HG03045 (cell line): ENCODE results near the gene TMEM11.
A peak's percentile ranks its signal among the peaks of the same experiment; 100 is the strongest.

Source experiments
- ATAC-seq: cut with Tn5 transposase; IDR thresholded peaks from one replicate; pipeline ENCODE4 v1.9.1; 2021; ENCODE audit warnings: mild to moderate bottlenecking, moderate library complexity; ENCODE audit not compliant: unreplicated experiment

Gene TMEM11

DNA sequence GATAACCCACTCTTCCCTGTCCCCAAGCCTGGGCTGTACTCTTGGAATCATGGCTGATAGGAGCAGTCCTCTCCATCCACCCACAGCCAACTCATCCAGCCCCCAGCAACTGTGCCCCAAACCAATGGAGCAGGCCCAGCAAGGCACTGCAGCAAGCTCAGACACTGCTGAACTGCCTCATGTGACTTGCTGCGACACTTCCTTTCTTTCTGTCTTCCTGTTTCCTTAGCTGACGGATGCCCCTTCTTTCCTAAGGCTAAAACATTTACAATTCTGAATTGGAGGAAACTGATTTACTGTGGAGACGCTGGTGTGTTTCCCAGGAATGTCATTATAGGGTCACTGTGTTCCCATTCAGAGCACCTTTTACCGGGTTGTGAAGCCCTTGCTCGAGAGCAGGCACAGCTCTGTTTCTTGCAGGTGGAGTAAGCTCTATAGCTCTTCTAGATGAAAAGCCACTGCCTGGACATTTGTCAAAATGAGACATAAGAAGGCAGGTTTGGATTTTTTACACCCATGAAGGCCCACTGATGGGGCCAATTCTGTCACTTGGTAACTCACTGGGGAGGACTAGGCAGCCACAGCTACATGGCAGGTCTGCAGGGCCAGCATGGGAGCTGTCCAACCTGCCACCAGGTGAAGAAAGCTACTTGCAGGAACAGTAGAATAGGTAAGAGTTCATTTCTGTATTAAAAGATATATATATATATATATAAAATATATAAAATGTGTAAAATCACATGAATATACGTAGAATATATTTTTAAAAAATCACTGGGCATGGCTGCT is 27.4 kb downstream of the TMEM11 start:
- ATAC-seq: no peak

DNA sequence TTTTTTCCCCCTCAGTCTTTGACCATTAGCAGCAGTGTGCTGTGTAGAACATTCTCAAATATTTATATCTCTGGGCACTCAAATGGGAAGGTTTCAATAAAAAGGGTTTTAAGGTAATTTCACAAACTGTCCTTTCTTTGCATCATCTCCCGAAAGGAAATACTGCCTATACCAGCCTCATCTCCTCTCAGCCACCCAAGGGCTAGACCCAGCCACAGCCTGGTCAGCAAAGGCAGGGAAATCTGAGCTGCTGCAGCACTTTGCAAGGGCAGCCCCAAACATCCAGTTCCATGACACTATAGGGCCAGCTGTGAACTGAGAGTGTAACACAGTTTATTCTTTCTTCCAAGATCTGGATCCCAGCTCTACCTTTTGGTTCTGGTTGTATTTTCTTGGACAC is 28.9 kb downstream of the TMEM11 start:
- no peak for ATAC-seq

DNA sequence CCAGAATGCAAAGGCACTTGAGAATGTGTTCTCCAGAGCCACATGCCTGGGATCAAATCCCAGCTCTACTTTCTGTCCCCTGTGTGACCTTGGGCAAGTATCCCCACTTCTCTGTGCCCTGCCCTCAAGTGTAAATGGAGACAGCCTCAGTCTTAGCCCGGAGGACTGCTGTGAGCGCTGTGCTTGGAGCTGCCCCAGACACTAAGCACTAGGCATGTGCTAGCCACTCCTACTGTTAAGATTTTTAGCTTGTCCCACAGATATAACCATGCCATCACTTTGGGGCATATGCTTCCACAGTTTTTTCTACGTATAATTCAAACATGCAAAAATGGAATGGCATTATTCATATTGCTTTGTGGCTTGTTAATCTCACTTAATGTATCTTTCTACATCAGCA is 29.4 kb downstream of the TMEM11 start:
- ATAC-seq: no peak

DNA sequence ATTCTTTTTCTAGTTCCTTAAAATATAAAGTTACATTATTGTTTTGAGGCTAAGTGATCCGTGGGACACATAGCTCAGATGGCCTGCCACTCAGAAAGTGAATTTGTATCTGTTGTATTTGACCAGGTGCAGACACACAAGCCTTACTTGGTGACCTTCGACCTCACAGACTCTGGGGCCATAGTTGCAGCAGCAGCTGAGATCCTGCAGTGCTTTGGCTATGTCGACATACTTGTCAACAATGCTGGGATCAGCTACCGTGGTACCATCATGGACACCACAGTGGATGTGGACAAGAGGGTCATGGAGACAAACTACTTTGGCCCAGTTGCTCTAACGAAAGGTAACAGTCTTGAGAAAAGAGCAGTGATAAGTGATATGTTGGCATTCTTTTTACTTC is 30.5 kb downstream of the TMEM11 start:
- no peak for ATAC-seq

DNA sequence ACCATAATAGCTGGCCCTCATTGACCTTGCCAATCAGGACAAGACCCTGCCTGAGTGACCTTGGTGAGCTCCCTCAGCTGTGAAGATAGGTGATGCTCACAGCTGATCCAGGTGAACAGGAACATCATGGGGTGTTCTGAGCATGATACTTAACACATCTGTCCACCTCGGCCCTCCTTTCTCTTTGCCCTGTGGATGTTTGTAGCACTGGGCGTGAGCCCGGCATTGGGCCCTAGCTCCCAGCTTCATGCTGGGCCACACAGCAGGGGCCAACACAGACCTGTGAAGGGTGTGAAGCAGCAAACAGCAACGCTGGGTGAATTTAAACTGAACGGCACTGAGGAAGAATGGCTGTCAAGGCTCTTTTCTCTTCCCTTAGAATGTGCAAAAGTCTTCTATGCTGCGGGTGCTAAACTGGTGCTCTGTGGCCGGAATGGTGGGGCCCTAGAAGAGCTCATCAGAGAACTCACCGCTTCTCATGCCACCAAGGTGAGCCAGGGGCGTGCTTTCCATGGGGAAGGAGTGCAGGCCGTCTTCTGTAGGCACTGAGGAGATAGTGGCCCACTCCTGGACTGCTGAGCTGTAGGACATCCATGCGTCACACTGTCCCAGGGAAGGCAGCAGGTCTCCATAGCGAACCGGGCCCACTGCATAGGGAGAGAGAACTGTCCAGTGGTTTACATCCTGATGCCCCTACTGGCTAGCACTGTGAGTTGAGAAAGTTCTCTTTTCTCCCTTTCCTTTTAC is 35.9 kb downstream of the TMEM11 start:
- no peak for ATAC-seq

DNA sequence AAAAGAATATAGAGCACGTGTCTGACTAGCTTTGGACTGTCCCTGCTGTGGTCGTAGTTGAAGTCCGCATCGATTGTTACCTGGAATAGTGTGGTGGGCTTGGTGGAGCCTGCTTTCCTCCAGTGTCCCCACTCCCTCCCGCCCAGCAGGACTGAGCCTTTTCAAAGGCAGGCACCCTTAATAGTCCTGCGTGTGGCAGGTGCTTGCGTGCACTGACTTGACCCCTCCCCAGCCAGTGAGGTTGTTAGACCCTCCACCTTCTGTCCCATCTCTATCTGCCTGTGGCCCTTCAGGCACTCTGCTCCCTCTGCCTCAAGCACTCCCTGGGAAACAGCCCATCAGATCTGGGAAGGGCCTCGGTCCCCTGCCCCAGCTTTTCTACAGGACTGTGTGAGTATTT is 36.6 kb downstream of the TMEM11 start:
- no peak for ATAC-seq

DNA sequence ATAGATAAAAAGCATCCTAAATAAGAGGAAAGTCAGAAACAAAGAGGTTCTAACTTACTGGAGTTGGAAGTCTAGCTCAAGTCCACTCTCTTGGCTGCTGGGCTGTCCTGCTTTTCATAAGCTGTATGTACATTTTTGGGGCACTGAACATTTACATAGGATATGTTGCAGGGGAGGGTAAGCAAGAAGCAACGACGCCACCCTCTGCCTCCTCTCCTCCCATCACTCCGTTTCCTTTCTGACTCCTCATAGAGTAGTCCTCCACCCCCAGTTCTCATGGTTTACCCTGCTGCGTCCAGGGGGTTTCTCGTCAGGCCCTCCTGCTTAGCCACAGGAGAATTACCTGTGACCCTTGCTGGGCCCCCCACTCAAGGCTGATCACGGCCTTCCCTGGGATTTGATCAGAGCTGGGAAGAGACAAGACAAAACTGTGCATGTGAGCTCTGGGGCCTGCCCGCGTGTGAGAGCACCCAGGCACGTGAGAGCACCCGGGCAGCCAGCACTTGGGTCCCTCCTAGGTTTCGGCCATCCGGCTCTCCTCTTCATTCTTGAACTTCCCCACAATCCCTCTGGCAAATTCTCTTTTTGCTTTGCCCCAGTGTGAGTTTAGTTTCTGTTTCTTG is 37.1 kb downstream of the TMEM11 start:
- ATAC-seq: no peak

DNA sequence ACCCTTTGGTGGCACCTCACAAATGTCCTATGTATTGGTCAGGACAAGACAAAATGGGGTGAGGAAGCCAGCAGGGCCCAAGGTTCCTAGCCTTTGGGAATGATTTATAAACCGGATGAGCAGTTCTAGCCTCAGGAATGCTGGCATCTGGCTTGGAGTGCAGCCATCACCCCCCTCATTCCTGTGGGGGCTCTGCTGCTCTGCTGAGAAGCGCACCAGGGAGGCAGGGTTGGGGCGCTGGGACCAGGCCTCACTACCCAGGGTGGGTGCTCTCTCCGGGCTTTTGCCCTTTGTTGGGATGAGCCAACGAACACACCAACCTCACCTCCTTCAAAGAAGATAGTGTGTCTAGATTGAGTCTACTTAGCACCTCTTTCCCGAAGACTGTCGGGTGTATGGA is 39.2 kb downstream of the TMEM11 start:
- no peak for ATAC-seq

DNA sequence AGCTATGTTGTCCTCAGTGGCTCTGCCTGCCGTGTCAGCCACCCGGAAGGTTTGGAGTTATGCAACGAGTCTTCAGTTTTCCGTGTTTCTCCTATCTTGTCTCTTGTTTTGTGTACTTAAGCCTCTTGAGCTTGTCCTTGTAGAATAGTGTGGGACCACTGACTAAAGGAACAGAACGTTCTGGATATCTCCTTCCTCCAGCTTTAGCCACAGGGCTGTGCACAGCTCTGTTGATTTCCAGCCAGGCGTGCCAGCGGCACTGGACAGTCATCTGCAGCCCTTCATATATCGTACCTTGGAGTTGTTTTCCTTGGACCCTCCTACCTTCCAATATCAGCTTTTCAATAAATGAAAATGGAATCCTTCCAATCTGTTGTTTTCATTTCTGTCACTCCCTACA is 39.8 kb downstream of the TMEM11 start:
- no peak for ATAC-seq

DNA sequence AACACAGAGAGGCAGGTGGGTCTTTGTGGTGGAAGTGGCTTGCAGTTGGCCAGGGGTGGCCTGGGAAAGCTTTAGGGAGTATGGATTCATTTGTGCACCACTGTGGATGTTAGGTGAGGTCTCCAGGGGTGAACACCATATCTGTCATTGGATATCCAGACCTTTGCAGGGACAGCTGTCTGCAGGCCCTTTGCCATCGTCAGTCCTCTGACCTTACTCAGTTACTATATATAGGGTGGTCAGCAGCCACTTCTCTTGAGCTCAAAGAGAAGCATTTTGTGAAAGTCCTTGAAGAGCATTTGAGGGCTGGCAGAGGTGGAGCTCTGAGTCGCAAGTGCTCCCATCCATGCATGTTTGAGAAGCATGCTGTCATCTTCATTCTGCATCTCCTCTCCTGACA is 40.4 kb downstream of the TMEM11 start:
- ATAC-seq: no peak

DNA sequence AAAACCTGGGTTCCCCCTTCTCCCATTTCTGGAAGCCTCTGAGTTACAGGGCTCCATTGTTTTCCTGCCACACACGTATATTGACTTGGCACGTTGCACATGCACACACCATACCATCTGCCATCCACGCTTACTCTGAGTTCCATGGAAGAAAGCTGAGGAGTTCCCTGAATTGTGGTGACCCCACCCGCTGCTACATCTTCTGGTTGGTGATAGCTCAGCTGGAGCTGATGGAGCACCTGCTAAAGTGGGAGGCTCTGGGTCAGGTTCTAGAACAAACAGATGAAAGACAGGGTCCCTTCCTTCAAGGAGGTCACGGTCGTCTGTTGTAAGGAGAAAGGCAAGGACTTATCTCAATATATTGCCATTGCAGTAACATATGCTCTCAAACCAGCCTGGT is 41.1 kb downstream of the TMEM11 start:
- ATAC-seq: no peak

DNA sequence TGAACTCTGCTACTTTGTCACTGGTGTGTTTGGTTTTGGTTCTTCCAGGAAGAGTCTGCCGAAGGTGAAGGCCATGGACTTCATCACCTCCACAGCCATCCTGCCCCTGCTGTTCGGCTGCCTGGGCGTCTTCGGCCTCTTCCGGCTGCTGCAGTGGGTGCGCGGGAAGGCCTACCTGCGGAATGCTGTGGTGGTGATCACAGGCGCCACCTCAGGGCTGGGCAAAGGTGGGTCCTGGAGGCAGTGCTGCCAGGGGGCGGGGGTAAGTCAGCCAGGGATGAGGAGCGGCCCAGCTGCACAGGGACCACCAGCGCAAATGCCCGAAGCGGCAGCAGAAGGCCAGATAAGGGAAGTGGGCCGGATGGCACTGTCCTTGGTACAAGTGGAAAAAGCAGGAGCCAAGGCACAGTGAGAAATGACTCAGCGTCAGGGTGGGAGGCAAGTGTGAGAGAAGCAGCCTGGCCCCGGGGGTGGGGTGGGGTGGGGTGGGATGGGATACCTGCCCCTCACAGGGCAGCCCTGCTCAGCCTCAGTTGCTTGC is 41.9 kb downstream of the TMEM11 start:
- no peak for ATAC-seq

DNA sequence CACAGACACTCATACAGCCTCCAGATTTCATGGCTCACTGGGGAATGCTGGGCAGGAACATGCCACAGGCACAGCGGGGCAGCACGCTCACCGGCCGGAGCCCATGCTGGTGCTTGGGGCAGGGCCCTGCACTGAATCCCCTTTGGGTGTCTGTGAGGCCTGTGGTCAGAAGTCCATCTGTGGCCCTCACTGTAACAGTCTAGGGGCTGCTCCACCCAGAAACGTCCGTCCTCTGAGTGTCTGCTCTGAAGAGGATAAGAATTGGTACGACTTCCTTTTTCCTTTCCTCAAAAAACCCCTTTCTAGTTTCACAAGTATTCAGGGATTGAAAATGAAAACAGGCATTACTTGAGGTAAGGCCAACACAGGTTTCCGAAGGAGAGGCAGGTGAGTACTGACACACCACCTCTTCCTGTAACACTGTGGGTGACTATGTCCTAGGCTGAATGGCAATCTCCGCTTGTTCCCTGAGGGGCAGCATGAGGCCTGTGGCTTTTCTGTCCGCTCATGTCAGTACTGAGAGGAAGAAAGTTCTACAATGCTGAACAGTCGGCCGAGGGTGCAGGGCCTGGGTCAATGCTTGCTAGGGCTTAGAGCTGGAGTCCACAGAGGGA is 42.5 kb downstream of the TMEM11 start:
- peak; percentile 67 for ATAC-seq

DNA sequence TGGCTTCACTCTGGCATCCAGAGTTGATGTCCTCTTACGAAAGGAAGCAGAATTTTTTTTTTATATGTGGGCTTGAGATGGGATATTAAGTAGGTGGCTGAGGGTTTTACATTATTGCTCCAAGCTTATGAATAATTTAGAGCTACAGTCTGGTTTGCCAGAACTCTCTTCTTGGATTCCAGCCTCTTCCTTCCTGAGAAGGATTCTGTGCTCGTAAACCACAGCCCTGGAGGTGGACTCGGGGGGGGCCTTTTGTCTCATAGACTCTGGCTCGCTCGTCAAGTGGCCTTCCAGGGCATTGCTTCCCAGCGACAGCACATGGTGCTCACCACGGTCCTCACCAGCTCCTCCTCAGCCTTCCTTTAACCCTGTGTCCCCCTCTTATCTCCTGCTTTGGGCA is 43.2 kb downstream of the TMEM11 start:
- ATAC-seq: no peak

DNA sequence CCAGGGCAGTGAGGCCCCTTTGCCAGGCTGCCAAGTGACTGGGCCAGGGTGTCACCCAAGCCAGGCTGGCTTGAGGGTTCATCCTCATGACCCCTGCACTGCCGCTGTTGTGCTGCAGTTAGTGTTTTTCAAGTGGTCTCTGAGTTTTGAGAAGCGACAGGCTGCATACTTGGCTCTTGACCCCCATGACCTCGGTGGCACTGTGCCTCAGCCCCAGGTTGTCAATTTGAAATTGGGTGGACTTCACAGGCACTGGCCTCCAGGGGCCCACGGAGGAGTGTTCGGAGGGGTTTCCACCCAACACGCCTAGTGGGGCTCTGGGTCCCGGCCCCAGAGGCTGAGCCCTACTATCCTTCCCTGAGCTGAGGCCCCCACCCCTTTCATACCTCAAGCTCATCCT is 44.5 kb downstream of the TMEM11 start:
- no peak for ATAC-seq

DNA sequence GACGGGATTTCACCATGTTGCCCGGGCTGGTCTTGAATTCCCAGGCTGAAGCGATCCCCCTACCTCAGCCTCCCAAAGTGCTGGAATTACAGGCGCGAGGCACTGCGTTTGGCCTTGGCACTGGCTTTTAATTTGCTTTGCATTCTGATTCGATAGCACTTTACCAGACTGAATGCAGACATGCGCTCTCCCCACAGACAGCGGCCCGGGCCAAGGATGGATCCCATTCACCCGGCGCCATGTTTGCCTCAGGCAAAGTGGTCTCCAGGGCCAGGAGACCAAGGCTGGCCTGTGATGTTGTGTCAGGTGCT is 45.5 kb downstream of the TMEM11 start:
- no peak for ATAC-seq

DNA sequence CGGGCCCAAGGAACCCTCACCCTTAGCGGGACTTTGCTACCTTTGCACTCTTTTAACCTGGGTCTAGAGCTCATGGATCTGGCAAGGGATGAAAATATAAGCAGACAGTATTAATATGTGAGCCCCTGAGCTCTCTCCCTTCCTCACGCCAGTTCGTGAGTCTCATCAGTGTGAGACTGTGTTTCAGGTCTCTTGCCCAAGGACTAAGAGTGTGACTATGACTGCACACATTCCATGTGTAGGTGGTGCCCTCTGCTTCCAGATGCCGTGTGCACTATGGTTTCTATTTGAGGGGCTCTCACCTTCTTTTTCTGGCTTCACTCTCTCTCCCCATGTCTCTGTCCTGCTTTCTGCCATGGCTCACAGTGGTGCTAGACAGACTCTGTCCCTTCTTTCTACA is 46.7 kb downstream of the TMEM11 start:
- ATAC-seq: no peak

DNA sequence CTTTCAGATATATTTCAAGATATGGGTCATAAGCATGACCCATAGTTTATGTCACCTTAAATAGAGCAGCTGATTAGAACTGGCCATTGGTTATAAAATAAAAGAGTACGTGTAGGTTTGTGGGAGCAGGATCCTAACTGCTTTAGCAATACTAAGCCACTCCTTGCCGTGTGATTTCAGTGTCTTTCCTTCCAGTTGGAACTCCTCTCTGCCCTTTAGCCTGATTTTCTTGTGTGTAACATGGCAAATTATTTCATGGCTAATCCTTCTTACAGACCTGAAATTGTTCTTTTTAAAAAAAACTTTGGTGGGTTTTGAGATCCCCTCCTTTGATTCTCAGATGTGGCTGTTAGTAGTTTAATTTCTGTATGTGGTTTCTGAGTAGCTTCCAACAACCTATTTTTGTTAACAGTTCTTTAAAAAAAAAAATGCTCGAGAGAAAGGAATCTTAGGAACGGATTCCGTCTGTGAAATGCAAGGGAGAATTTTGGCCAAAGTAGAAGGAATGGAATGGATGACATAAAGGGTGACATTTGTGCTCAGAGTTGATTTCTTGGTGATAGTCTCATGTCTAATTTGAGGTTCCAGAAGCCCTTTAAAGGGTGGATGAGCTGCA is 47.3 kb downstream of the TMEM11 start:
- no peak for ATAC-seq

DNA sequence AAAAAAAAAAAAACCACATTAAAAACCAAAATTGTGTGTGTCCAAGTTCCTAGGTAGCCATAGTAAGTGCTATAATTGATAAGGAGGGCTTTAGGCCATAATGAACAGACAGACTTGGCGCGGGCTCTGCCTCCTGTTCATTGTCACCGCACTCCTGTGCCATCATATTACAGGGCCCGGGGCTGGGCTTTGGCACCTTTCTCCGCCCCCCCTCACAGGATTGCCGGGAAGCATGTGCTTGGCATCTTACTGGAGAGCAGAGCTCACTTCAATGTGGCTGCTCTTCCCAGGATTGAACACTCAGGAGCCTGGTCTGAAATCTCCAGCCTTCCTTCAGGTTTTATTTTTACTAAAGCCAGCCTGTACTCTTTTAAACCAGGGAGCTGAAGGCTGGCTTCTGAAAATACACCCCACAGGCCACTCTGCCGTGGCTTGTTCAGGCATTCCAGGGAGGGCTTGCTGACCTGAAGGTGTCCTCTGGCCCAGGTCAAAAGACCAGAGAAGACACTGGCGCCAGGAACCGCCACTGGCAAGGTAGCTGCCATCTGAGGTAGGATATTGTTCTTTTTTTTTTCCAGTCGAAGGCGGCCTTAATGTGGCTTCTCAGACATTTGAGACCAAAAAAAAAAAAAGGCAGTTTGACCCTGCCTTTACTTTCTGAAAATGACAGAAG is 47.9 kb downstream of the TMEM11 start:
- no peak for ATAC-seq

DNA sequence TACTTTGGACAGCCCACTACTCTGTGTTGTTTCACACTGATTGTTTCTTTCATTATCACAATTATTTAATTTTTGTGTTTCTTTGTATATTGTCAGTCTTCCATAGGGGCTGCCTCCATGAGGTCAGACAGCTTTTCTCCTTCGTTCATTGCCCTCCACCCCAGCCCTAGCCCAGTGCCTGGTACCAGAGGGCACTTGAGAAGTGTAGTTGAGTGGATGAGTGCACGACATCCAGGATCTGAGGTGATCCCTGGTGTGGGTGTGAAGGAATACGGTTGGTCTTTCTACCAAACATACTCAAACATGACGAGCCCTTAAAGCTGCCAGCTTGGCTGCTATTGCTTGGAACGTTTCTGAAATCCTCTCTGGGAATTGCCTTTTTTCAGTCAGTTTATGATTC is 49.3 kb downstream of the TMEM11 start:
- no peak for ATAC-seq

DNA sequence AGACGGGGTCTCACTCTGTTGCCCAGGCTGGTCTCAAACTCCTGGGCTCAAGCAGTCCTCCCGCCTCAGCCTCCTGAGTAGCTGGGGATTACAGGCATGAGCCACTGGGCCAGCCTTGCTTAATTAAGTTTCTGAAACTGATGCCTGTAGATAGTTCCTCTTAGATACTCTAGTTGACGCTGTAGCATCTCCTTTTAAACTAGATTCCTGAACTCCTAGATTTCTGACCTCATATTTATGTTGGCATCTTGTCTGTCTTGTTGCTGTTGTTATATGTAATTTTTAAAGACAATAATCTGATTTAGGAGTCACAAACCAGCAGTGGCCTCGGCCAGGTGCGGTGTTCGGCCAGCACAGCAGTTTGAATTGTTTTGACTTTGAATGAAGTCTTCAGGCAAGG is 49.7 kb downstream of the TMEM11 start:
- ATAC-seq: no peak
